ENCODE measurements around the gene MS4A6A.

MS4A6A gene, protein sequence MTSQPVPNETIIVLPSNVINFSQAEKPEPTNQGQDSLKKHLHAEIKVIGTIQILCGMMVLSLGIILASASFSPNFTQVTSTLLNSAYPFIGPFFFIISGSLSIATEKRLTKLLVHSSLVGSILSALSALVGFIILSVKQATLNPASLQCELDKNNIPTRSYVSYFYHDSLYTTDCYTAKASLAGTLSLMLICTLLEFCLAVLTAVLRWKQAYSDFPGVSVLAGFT

DNA sequence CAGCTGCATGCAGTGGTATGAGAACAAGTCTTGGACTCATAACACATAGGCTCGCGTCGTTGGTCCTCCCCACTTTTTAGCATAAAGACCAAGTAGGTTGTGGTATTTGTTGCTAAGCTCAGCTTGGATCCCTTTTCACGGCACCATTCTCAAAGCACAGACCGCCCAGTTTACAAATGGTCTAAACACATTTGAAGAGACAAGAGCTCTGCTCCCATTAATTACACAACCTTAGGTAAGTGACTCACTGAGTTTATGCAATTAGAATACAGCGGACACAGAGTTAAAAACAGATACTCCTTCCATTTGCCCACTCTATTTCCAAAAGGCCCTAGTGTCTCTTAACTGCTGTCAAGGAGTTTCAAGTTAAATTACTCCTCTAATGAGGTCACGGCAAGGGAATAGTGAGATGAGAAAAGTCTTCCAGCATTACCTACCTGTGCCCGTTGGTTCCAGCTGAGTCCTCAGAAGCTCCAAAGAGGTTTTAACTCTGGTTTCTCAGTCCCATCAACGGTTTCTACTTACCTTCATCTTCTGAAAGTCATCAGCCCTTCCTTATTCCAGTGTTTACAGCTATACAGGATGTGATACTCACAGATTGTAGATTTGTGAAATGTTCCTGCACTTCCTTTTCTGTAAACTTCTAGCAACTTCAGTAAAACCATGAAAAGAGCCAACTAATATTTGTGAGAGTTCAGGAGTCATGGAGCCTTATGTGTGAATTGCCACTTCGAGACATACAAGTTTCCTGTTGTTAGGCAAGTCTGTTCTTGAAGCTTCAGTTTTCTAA, at the start of gene MS4A6A:
Gene MS4A6A (minus strand): TSS at position 543 of the 790 bp plus-strand sequence. CDS start 1,356 bp downstream, outside the sequence.
- H2AFZ ChIP-seq: no peak within 1 kb of the TSS
- H3K27me3 ChIP-seq (ENCODE audit: control insufficient read depth, insufficient read depth, low read length): no peaks in the 10 kb centered on the region
- no peak for TF ChIP-seq CTCF (IDR thresholded peaks at IDR 0.05)
- no peaks in the 10 kb centered on the region for H3K4me1 ChIP-seq
- no peak within 1 kb of the TSS for H3K4me3 ChIP-seq (ENCODE audit: low read depth, low read length)
- no peaks in the 10 kb centered on the region for H3K79me2 ChIP-seq
- no peaks in the 10 kb centered on the region for H3K36me3 ChIP-seq (ENCODE audit: control insufficient read depth, insufficient read depth, low read length)
- H3K4me2 ChIP-seq (ENCODE audit: low read length): no peak within 1 kb of the TSS
- H3K9ac ChIP-seq: no peak within 1 kb of the TSS
- H3K9me3 ChIP-seq (ENCODE audit: control insufficient read depth, low read length): no peaks in the 10 kb centered on the region
- no peak within 1 kb of the TSS for H3K27ac ChIP-seq

DNA sequence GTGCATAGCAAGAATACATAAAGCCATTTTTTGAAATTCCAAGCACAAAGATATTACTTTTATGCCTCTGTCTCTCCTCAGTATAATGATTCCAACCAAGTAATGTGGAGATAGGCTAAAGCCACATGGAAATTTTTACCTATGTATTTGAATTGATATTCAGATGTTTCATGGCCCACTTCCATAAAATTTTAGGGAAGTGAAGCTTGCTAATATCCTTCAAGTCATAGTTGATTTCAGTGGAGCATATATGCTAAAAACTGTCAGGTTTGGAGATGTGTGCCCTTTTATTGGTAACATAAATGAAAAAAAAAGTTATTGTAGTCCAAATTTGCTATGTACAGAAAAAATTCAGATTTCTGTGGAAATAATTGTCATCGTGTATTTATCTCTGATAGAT, 47.8 kb upstream of the MS4A6A start:
- Histone ChIP-seq H3K27ac (no peak overlapping the region), H3K9me3 (ENCODE audit: control insufficient read depth, low read length) (no peaks in the 10 kb centered on the region), H3K4me1 (no peaks in the 10 kb centered on the region), H3K79me2 (no peaks in the 10 kb centered on the region), H3K4me2 (ENCODE audit: low read length) (no peak overlapping the region), H3K9ac (no peak overlapping the region), H3K4me3 (ENCODE audit: low read depth, low read length) (no peak overlapping the region), H3K27me3 (ENCODE audit: control insufficient read depth, insufficient read depth, low read length) (no peaks in the 10 kb centered on the region), H3K36me3 (ENCODE audit: control insufficient read depth, insufficient read depth, low read length) (no peaks in the 10 kb centered on the region), H2AFZ (no peak overlapping the region)
- no peak for TF ChIP-seq CTCF (IDR thresholded peaks at IDR 0.05)

DNA sequence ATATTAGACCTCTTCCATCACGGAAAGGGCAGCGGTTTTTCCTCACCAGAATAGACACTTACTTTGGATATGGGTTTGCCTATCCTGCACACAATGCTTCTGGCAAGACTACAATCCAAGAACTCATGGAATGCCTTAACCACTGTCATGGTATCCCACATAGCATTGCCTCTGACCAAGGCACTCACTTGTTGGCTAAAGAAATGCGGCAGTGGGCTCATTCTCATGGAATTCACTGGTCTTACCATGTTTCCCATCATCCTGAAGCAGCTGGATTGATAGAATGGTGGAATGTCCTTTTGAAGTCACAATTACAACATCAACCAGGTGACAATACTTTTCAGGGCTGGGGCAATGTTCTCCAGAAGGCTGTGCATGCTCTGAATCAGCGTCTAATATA, 39.3 kb upstream of the MS4A6A start:
- H3K4me1 ChIP-seq: no peaks in the 10 kb centered on the region
- no peak overlapping the region for H3K4me2 ChIP-seq (ENCODE audit: low read length)
- no peaks in the 10 kb centered on the region for H3K36me3 ChIP-seq (ENCODE audit: control insufficient read depth, insufficient read depth, low read length)
- no peak overlapping the region for H3K27ac ChIP-seq
- no peak overlapping the region for H3K9ac ChIP-seq
- no peaks in the 10 kb centered on the region for H3K27me3 ChIP-seq (ENCODE audit: control insufficient read depth, insufficient read depth, low read length)
- H3K79me2 ChIP-seq: no peaks in the 10 kb centered on the region
- H2AFZ ChIP-seq: no peak overlapping the region
- H3K9me3 ChIP-seq (ENCODE audit: control insufficient read depth, low read length): no peaks in the 10 kb centered on the region
- TF ChIP-seq CTCF (IDR thresholded peaks at IDR 0.05): no peak
- H3K4me3 ChIP-seq (ENCODE audit: low read depth, low read length): no peak overlapping the region

DNA sequence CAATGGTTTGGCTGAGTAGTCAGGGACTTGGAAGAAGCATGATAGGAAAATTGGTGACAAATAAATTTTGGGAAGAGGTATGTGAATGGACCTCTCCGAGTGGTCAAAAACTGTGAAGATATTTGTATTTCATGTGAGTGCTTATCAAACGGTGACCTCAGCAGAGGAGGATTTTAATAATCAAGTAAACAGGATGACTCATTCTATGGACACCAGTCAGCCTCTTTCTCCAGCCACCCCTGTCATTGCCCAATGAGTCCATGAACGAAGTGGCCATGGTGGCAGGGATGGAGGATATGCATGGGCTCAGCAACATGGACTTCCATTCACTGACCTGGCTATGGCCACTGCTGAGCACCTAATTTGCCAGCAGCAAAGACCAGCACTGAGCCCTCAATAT, 38.8 kb upstream of the MS4A6A start:
- Histone ChIP-seq H3K36me3 (ENCODE audit: control insufficient read depth, insufficient read depth, low read length) (no peaks in the 10 kb centered on the region), H3K27me3 (ENCODE audit: control insufficient read depth, insufficient read depth, low read length) (no peaks in the 10 kb centered on the region), H3K4me3 (ENCODE audit: low read depth, low read length) (no peak overlapping the region), H2AFZ (no peak overlapping the region), H3K9me3 (ENCODE audit: control insufficient read depth, low read length) (no peaks in the 10 kb centered on the region), H3K9ac (no peak overlapping the region), H3K27ac (no peak overlapping the region), H3K79me2 (no peaks in the 10 kb centered on the region), H3K4me1 (no peaks in the 10 kb centered on the region), H3K4me2 (ENCODE audit: low read length) (no peak overlapping the region)
- no peak for TF ChIP-seq CTCF (IDR thresholded peaks at IDR 0.05)

Data from parathyroid adenoma (tissue), 2 donors.